GM18951 (cell line): Measurements from ENCODE around the gene DEFB127.
"Not testable (repeated sequence)": the region's sequence is repeated elsewhere in the genome, so short reads cannot be mapped to it uniquely, and the experiment has no call there.

Experiments used
- POLR2A ChIP-seq: IDR thresholded peaks from 4 replicates; pipeline ENCODE4 v1.6.1; 2011; ENCODE audit warnings: mild to moderate bottlenecking; ENCODE audit not compliant: insufficient read length, insufficient read depth; ENCODE audit errors: extremely low read depth
- in situ Hi-C: fragments of 300-500 bp; cut with MboI; formaldehyde crosslinking; loops from one replicate; pipeline ENCODE4 v1.12.0; 2022; ENCODE audit warnings: low sequenced_read_pairs, mixed read lengths, inconsistent platforms; ENCODE audit not compliant: unreplicated experiment

Gene DEFB127, protein sequence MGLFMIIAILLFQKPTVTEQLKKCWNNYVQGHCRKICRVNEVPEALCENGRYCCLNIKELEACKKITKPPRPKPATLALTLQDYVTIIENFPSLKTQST

DNA sequence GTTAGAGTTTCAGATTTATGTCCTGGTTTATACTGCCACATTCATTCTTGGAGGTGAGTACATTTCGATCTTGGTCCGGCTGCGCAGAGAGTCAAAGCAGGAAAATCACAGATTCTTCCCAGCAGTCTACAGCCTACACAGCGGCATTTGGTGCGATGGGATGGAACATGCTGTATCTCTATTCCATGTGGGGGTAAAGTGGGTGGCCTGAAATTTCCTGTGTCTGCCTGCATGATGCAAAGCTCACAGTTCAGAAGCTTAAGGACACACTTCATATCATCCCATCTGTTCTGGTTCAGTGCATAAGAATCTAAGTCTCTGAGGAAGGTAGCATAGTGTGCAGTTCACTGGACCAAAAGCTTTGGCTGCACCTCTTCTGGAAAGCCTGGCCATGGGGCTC is at the start of gene DEFB127:
Gene DEFB127 (plus strand): TSS at position 301 of the 400 bp plus-strand sequence. CDS start 91 bp downstream, at position 392.
- TF ChIP-seq POLR2A: no peak

DNA sequence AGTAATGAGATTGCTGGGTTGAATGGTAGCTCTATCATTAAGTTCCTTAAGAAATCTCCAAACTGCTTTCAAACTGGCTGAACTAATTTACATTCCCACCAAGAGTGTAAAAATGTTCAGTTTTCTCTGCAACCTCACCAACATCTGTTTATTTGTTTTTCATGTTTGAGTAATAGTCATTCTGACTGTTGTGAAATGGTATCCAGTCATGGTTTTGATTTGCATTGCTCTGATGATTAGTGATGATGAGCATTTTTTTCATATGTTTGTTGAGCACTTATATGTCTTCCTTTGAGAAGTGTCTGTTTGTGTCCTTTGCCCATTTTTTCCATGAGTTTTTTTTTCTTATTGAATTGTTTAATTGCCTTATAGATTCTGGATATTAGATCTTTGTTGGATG is 44.9 kb upstream of the DEFB127 start:
- no peak for TF ChIP-seq POLR2A
- in situ Hi-C loops: no loop called here

More for the DNA sequence above, at the start of gene DEFB127:
- in situ Hi-C loops: no loop called here

DNA sequence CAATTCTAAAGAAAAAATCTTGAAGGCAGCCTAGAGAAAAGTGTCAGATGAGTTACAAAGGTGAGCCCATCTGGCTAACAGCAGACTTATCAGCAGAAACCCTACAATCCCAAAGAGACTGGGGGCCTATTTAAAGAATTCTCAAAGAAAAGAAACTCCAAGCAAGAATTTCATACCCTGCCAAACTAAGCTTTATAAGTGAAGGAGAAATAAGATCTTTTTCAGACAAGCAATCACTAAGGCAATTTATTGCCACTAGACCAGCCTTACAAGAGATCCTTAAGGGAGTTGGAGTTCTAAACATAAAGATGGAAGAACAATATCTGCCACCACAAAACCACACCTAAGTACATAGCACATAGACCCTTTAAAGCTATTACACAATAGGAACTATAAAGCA is 39.7 kb upstream of the DEFB127 start:
- in situ Hi-C loops: no loop called here
- no peak for TF ChIP-seq POLR2A

- in situ Hi-C loops: not testable (repeated sequence)
Measured at GRCh38 chr20:129786-130323, 27.4 kb upstream of the DEFB127 start.

DNA sequence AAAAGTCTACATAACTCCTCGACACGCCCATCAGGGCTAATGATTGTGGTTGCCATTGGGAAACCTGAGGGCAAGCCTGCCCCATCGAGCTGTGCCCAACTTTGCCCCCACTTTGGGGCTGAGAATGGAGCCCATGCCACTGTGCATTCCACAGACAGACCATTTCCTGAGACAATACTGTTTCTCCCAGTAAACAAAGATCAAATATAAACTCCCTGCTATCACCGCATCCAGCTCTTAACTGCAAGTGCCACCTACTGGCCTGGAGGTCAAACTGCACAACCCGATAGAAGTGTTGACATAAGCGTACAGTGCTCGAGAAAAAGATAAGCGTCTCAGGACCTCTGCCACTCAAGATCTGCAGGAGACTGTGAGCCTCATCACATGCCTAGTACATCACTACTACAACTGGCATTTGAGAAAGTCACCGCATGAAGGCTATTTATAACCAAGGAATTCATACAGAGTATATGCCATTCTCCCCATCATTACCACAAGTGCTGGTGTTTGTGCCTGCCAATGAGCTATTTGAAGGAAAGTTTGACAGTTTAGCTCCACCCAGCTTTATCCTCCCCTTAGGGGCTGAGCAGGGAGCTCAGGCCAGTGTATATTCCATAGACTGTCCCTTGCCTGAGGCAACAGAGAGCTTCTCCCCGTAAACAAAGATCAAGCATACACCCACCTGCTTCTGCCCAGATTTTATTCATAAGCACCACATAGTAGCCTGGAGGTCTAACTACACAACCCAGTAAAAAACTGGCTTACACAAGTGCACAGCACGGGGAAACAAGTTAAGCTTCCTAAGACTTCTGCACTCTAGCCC is 19.4 kb upstream of the DEFB127 start:
- in situ Hi-C loops: no loop called here
- no peak for TF ChIP-seq POLR2A

GRCh38 chr20:142290-142689 is 15.0 kb upstream of the DEFB127 start, which contains the start of gene DEFB126:
TSS of gene DEFB126 (plus strand) at chr20:142590. CDS start at chr20:142629, 39 bp downstream.
- in situ Hi-C loops: no loop called here
- no peak for TF ChIP-seq POLR2A

- in situ Hi-C loops: no loop called here
- no peak for TF ChIP-seq POLR2A
Measured at GRCh38 chr20:145877-146276, 11.4 kb upstream of the DEFB127 start.

GRCh38 chr20:152131-152530 is 5.1 kb upstream of the DEFB127 start:
- no peak for TF ChIP-seq POLR2A
- in situ Hi-C loops: no loop called here

DNA sequence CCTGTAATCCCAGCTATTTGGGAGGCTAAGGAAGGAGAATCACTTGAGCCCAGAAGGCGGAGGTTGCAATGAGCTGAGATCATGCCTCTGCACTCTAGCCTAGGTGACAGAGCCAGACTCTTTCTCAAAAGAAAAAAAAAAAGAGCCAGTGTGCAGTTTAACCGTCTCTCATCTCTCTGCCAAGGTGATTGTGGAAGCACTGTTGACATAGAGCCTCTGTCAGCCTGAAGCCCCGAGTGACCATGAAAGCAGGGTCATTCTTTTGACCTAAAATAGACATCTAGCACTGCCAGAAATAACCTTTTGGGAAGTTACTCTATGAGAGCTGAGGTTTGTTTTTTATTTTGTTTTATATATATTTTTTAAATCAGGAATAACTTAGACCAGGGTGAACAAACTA is 7.4 kb downstream of the DEFB127 start:
- TF ChIP-seq POLR2A: no peak
- in situ Hi-C loops: no loop called here

DNA sequence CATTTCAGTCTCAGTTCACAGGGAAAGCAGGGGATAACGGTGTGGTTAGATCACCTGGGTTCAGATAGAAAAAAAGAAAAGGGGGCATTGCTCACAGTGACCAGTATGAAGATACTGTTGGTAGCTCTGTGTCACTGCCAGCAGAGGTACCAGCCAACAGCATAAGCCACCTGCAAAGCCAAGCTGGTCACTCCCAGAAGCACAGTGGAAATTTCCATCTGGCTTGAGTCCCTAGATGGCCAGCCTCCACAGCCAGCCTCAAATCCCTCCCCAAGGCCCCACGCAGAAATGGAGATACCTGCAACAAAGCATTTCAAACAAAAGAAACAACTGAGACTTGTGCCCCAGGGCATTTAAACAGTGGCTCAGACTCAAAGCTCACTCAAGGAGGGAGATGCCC is 11.6 kb downstream of the DEFB127 start:
- in situ Hi-C loops: no loop called here

GRCh38 chr20:184288-184687 is 27.0 kb downstream of the DEFB127 start:
- no peak for TF ChIP-seq POLR2A
- in situ Hi-C loops: no loop called here

More for the DNA sequence above, 11.6 kb downstream of the DEFB127 start:
- TF ChIP-seq POLR2A: no peak

DNA sequence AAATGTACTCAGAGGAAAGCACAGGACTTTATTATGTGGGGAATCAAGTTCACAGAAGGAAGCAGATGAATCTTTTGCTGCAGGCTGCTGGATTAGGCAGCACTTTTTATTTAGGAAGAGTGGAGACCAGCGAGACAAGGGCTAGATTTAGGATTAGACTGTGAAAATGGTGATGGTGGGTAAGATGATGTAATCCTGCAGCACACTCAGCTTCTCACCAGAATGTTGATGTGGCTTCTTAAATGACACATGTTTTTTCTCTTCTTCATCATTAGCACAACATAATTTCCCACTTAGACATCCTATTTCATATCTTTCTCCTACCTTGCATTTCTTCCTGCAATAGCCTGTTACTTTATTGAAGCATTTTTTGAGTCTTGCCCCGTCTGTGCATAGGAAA is 30.5 kb downstream of the DEFB127 start:
- in situ Hi-C loops: no loop called here
- no peak for TF ChIP-seq POLR2A

- no peak for TF ChIP-seq POLR2A
- in situ Hi-C loops: no loop called here
Measured at GRCh38 chr20:189611-190010, 32.4 kb downstream of the DEFB127 start, which contains the start of gene DEFB128. TSS of gene DEFB128 (minus strand) at chr20:189711. CDS start at chr20:189623, 88 bp downstream.

DNA sequence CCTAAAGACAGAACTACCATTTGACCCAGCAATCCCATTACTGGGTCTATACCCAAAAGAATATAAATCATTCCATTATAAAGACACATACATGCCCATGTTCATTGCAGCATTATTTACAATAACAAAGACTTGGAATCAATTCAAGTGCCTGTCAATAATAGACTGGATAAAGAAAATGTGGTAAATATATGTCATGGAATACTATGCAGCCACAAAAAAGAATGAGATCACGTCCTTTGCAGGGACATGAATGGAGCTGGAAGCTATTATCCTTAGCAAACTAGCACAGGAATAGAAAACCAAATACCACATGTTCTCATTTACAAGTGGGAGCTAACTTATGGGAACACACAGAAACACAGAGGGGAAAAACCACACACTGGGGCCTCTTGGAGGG is 41.0 kb downstream of the DEFB127 start:
- no peak for TF ChIP-seq POLR2A
- in situ Hi-C loops: no loop called here
